Measurements from ENCODE around the gene OR2T8.

GRCh38 chr1:247883346-247883745 is 36.7 kb upstream of the OR2T8 start:
- TF ChIP-seq POLR2A (IDR thresholded peaks at IDR 0.05; ENCODE audit: extremely low read depth, insufficient read length): no peak
- no peak for TF ChIP-seq CTCF (IDR thresholded peaks at IDR 0.05; ENCODE audit: low read depth, low read length)
- no peak for TF ChIP-seq MYC (IDR thresholded peaks at IDR 0.05; ENCODE audit: low read depth, low read length)

Data from NB4 (cell line).